Neural progenitor cell (in vitro differentiated cells): ENCODE measurements around the gene BGLAP.

Experiments
- CTCF ChIP-seq: fragments of 200-600 bp; sonication (generic); IDR thresholded peaks from 2 replicates; pipeline ENCODE4 v1.5.1; 2017; ENCODE audit warnings: antibody characterized with exemption, mild to moderate bottlenecking
- EZH2 ChIP-seq: fragments of 200-600 bp; sonication (generic); IDR thresholded peaks from 2 replicates; pipeline ENCODE4 v1.6.1; 2017; ENCODE audit warnings: antibody characterized with exemption, mild to moderate bottlenecking, moderate library complexity
- EZH2phosphoT487 ChIP-seq: fragments of 200-600 bp; sonication (generic); IDR thresholded peaks from 2 replicates; pipeline ENCODE4 v1.6.1; 2017; ENCODE audit warnings: antibody characterized with exemption

GRCh38 chr1:156281281-156281680, 39.3 kb downstream of the BGLAP start:
- TF ChIP-seq EZH2 (no peak), CTCF (no peak), EZH2phosphoT487 (no peak)
